ENCODE measurements around the gene TAS1R3. TPM values are rescaled to one million over a fixed set of nuclear protein-coding genes. Genes with fewer than 3 reads are reported as not detected.

The TAS1R3 gene
- total and polyA plus RNA-seq, 7 experiments from 2014 or later: 0.32 to 2.6 (median 1.5) TPM; not detected in 1

Small RNA genes within 50 kb of the gene (microRNA-seq; reads per million reads assigned to microRNA genes)
- gene MIR6726 (ENCODE audit: borderline microRNAs expressed) (not detected), gene MIR6727 (ENCODE audit: borderline microRNAs expressed) (not detected), gene MIR6808 (ENCODE audit: borderline microRNAs expressed) (not detected)

Other genes with a start within 250 kb of the TAS1R3 start
- 10 to 100 TPM; 17.6 to 21.9 (median 19.6) TPM for gene C1orf159, start 215.2 kb upstream of the TAS1R3 start, total RNA-seq
- gene C1orf159, start 215.2 kb upstream of the TAS1R3 start, polyA plus RNA-seq: 10 to 100 TPM in 1 of 2 donors, 1 to 10 TPM in 1; 6.4 to 10.5 TPM
- gene TTLL10, start 157.4 kb upstream of the TAS1R3 start, total RNA-seq: under 1 TPM in 2 of 5 experiments, not detected in 3; 0.58 to 0.80 TPM
- gene TTLL10, start 157.4 kb upstream of the TAS1R3 start, polyA plus RNA-seq: not detected
- 10 to 100 TPM in 2 of 5 experiments, 1 to 10 TPM in 1, not detected in 2; 2.6 to 81.7 (median 12.6) TPM for gene TNFRSF18, start 124.7 kb upstream of the TAS1R3 start, total RNA-seq
- under 1 TPM in 1 of 2 donors, not detected in 1; 0.32 TPM for gene TNFRSF18, start 124.7 kb upstream of the TAS1R3 start, polyA plus RNA-seq
- gene TNFRSF4, start 117.1 kb upstream of the TAS1R3 start, total RNA-seq: 100 to 1,000 TPM in 1 of 5 experiments, 10 to 100 TPM in 1, 1 to 10 TPM in 2, under 1 TPM in 1; 0.49 to 192 (median 7.8) TPM
- 1 to 10 TPM; 1.4 to 1.5 TPM for gene TNFRSF4, start 117.1 kb upstream of the TAS1R3 start, polyA plus RNA-seq
- 100 to 1,000 TPM in 4 of 5 experiments, 10 to 100 TPM in 1; 75.8 to 124 (median 110) TPM for gene SDF4, start 99.3 kb upstream of the TAS1R3 start, total RNA-seq
- gene SDF4, start 99.3 kb upstream of the TAS1R3 start, polyA plus RNA-seq: 10 to 100 TPM; 74.8 to 90.7 TPM
- gene B3GALT6, start 99.0 kb upstream of the TAS1R3 start, total RNA-seq: 10 to 100 TPM; 10.9 to 29.0 (median 22.8) TPM
- 10 to 100 TPM in 1 of 2 donors, 1 to 10 TPM in 1; 7.2 to 12.7 TPM for gene B3GALT6, start 99.0 kb upstream of the TAS1R3 start, polyA plus RNA-seq
- 1 to 10 TPM; 2.5 to 5.8 (median 3.0) TPM for gene C1QTNF12, start 84.6 kb upstream of the TAS1R3 start, total RNA-seq
- gene C1QTNF12, start 84.6 kb upstream of the TAS1R3 start, polyA plus RNA-seq: under 1 TPM in 1 of 2 donors, not detected in 1; 0.56 TPM
- gene UBE2J2, start 57.4 kb upstream of the TAS1R3 start, total RNA-seq: 10 to 100 TPM; 62.3 to 89.3 (median 75.1) TPM
- 10 to 100 TPM; 86.1 to 92.2 TPM for gene UBE2J2, start 57.4 kb upstream of the TAS1R3 start, polyA plus RNA-seq
- 10 to 100 TPM in 3 of 5 experiments, 1 to 10 TPM in 2; 4.2 to 15.8 (median 10.1) TPM for gene SCNN1D, start 50.8 kb upstream of the TAS1R3 start, total RNA-seq
- gene SCNN1D, start 50.8 kb upstream of the TAS1R3 start, polyA plus RNA-seq: not detected
- 10 to 100 TPM; 51.5 to 70.8 (median 58.2) TPM for gene ACAP3, start 23.4 kb upstream of the TAS1R3 start, total RNA-seq
- 1 to 10 TPM; 3.2 to 5.9 TPM for gene ACAP3, start 23.4 kb upstream of the TAS1R3 start, polyA plus RNA-seq
- 10 to 100 TPM; 17.7 to 25.4 (median 19.4) TPM for gene PUSL1, start 22.7 kb upstream of the TAS1R3 start, total RNA-seq
- gene PUSL1, start 22.7 kb upstream of the TAS1R3 start, polyA plus RNA-seq: 10 to 100 TPM; 16.2 to 26.1 TPM
- 100 to 1,000 TPM; 126 to 187 (median 161) TPM for gene INTS11, start 6.6 kb upstream of the TAS1R3 start, total RNA-seq
- gene INTS11, start 6.6 kb upstream of the TAS1R3 start, polyA plus RNA-seq: 10 to 100 TPM; 62.8 to 74.0 TPM
- gene CPTP, start 6.5 kb upstream of the TAS1R3 start, total RNA-seq: 10 to 100 TPM; 11.5 to 29.3 (median 19.1) TPM
- gene CPTP, start 6.5 kb upstream of the TAS1R3 start, polyA plus RNA-seq: 10 to 100 TPM; 17.7 to 26.5 TPM
- 10 to 100 TPM; 40.2 to 54.9 (median 45.9) TPM for gene DVL1, start 18.1 kb downstream of the TAS1R3 start, total RNA-seq
- 1 to 10 TPM in 1 of 2 donors, under 1 TPM in 1; 0.78 to 1.1 TPM for gene DVL1, start 18.1 kb downstream of the TAS1R3 start, polyA plus RNA-seq
- 1 to 10 TPM in 3 of 5 experiments, under 1 TPM in 2; 0.39 to 2.2 (median 1.0) TPM for gene MXRA8, start 27.3 kb downstream of the TAS1R3 start, total RNA-seq
- under 1 TPM; 0.41 to 0.66 TPM for gene MXRA8, start 27.3 kb downstream of the TAS1R3 start, polyA plus RNA-seq
- gene AURKAIP1, start 43.9 kb downstream of the TAS1R3 start, total RNA-seq: 100 to 1,000 TPM in 1 of 5 experiments, 10 to 100 TPM in 4; 53.8 to 107 (median 64.5) TPM
- 100 to 1,000 TPM; 135 to 160 TPM for gene AURKAIP1, start 43.9 kb downstream of the TAS1R3 start, polyA plus RNA-seq
- gene CCNL2, start 68.1 kb downstream of the TAS1R3 start, total RNA-seq: 100 to 1,000 TPM; 130 to 403 (median 278) TPM
- gene CCNL2, start 68.1 kb downstream of the TAS1R3 start, polyA plus RNA-seq: 10 to 100 TPM; 16.3 to 38.3 TPM
- gene MRPL20, start 76.0 kb downstream of the TAS1R3 start, total RNA-seq: 100 to 1,000 TPM in 4 of 5 experiments, 10 to 100 TPM in 1; 91.2 to 135 (median 122) TPM
- gene MRPL20, start 76.0 kb downstream of the TAS1R3 start, polyA plus RNA-seq: 100 to 1,000 TPM; 221 to 239 TPM
- gene ANKRD65, start 90.0 kb downstream of the TAS1R3 start, total RNA-seq: not detected
- gene ANKRD65, start 90.0 kb downstream of the TAS1R3 start, polyA plus RNA-seq: not detected
- gene VWA1, start 104.4 kb downstream of the TAS1R3 start, total RNA-seq: 1 to 10 TPM in 1 of 5 experiments, under 1 TPM in 1, not detected in 3; 0.15 to 1.2 TPM
- not detected for gene VWA1, start 104.4 kb downstream of the TAS1R3 start, polyA plus RNA-seq
- gene ATAD3C, start 118.4 kb downstream of the TAS1R3 start, total RNA-seq: 1 to 10 TPM in 4 of 5 experiments, under 1 TPM in 1; 0.61 to 2.0 (median 1.4) TPM
- gene ATAD3C, start 118.4 kb downstream of the TAS1R3 start, polyA plus RNA-seq: under 1 TPM; 0.64 to 0.76 TPM
- gene ATAD3B, start 140.5 kb downstream of the TAS1R3 start, total RNA-seq: 10 to 100 TPM; 42.5 to 53.8 (median 51.7) TPM
- 1 to 10 TPM; 4.5 to 6.1 TPM for gene ATAD3B, start 140.5 kb downstream of the TAS1R3 start, polyA plus RNA-seq
- gene ATAD3A, start 180.9 kb downstream of the TAS1R3 start, total RNA-seq: 10 to 100 TPM; 21.0 to 41.3 (median 22.9) TPM
- 10 to 100 TPM in 1 of 2 donors, 1 to 10 TPM in 1; 5.4 to 11.6 TPM for gene ATAD3A, start 180.9 kb downstream of the TAS1R3 start, polyA plus RNA-seq
- 1 to 10 TPM in 3 of 5 experiments, under 1 TPM in 1, not detected in 1; 0.66 to 2.8 (median 1.7) TPM for gene TMEM240, start 209.3 kb downstream of the TAS1R3 start, total RNA-seq
- under 1 TPM in 1 of 2 donors, not detected in 1; 0.84 TPM for gene TMEM240, start 209.3 kb downstream of the TAS1R3 start, polyA plus RNA-seq
- gene SSU72, start 243.6 kb downstream of the TAS1R3 start, total RNA-seq: 100 to 1,000 TPM; 121 to 148 (median 137) TPM
- gene SSU72, start 243.6 kb downstream of the TAS1R3 start, polyA plus RNA-seq: 100 to 1,000 TPM; 211 to 267 TPM

All from naive thymus-derived CD4-positive, alpha-beta T cell (primary cell).